GM19452 (cell line): ENCODE data around the gene UBE2I.
"Not testable (repeated sequence)": the region's sequence is repeated elsewhere in the genome, so short reads cannot be mapped to it uniquely, and the experiment has no call there.

ENCODE experiments used
- ATAC-seq: cut with Tn5 transposase; IDR thresholded peaks from one replicate; pipeline ENCODE4 v1.9.1; 2021; ENCODE audit not compliant: unreplicated experiment

The UBE2I gene

DNA sequence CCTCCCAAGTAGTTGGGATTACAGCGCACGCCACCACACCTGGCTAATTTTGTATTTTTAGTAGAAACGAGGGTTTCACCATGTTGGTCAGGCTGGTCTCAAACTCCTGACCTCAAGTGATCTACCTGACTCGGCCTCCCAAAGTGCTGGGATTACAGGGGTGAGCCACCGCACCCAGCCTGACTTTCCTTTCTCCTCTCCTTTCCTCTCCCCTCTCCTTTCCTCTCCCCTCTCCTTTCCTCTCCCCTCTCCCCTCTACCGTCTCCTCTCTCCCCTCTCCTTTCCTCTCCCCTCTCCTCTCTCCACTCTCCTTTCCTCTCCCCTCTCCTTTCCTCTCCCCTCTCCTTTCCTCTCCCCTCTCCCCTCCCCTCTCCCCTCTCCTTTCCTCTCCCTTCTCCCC is 17.2 kb upstream of the UBE2I start:
- not testable (repeated sequence) for ATAC-seq

DNA sequence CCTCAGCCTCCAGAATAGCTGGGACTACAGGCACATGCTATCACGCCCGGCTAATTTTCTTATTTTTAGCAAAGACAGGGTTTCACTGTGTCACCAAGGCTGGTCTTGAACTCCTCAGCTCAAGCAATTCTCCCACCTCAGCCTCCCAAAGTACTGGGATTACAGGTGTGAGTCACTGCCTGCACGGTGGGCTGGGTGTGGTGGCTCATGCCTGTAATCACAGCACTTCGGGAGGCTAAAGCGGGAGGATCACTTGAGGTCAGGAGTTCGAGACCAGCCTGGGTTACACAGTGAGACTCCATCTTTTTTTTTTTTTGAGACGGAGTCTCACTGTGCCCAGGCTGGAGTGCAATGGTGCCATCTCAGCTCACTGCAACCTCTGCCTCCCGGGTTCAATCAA is 16.6 kb upstream of the UBE2I start:
- ATAC-seq, result not testable (repeated sequence)

DNA sequence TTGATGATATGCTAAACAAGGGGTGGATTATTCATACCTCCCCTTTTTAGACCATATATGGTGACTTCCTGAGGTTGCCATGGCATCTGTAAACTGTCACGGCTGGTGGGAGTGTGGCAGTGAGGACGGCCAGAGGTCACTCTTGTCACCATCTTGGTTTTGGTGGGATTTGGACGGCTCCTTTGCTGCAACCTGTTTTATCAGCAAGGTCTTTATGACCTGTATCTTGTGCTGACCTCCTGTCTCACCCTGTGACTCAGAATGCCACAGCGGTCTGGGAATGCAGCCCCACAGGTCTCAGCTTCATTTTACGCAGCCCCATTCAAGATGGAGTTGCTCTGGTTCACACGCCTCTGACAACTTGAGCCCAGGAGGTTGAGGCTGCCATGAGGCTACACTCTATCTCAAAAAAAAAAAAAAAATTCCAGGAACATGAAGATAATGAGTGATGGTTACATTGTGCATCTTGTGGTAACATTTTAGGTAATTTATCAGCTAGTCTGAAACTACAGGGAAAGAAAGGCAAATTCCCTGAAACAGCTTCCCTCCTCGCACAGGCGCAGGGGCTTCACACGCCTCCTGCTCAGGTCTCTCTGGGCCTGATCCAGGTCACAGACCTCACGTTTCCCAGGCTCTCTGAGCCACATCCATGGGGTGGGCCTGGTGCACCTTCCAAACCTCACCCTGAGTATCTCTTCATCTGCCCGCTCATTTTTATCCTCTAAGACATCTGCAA is 15.3 kb upstream of the UBE2I start:
- no peak for ATAC-seq

DNA sequence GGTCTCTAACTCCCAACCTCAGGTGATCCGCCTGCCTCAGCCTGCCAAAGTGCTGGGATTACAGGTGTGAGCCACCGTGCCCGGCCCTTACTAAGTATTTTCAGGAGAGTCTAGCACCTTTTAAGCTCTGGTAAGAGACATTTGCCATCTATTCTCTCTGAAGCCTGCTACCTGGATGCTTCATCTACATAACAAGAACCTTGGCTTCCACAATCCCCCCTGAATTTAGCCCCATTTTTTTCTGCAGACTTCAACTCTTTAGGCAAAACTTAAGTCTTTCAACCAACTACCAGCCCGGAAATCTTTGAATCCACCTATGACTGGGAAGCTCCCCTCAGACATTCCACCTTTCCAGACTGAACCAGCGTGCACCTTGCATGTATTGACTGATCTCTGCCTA is 14.0 kb upstream of the UBE2I start:
- ATAC-seq, result no peak

DNA sequence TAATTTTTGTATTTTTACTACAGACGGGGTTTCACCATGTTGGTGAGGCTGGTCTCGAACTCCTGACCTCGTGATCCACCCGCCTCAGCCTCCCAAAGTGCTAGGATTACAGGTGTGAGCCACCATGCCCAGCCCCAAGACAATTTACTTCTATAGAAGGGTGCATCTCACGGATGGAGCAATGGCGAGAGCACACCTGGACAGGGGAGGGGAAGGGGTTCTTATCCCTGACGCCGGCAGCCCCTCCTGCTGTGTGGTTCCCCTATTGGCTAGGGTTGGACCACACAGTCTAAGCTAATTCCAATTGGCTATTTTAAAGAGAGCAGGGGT is 12.8 kb upstream of the UBE2I start:
- ATAC-seq, result not testable (repeated sequence)

DNA sequence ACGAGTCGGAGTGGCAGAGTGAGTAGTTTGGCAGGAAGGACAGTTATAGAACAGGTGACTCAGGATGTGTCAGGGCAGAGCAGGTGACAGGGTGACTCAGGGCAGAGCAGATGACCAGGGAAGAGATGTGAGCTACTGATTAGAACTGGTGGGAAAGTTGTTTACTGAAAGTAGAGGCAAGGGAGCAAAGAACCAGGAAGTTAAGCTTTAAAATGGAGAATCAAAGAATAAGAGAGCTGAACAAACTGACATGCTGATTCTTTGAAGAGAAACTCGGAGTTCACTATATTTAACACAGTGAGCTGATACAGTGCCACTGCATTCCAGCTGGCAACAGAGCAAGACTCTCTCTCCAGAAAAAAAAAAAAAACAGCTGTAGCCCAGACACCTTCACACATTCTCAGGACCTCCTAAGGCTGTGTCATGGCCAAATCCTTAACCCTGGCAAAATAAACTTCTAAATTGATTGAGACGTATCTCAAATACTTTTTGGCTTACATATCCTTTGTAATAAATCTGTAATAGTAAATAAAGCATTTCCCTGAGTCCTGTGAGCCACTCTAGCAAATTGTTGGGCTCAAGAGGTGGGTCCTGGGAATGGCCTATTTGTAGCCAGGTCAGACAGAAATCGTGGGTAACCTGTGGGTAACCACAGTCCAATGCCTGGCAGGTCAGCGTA is 12.3 kb upstream of the UBE2I start:
- no peak for ATAC-seq

DNA sequence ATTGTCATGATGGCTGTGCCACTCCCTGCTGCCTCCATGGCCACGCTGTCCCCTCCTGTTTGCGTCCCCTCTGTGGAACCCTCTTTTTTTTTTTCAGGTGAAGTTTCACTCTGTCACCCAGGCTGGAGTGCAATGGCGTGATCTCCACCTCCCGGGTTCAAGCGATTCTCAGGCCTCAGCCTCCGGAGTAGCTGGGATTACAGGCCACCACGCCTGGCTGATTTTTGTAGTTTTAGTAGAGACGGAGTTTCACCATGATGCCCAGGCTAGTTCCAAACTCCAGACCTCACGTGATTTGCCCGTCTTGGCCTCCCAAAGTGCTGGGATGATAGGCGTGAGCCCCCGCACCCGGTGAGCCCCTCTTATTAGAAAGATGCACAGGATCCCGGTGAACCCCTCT is 11.0 kb upstream of the UBE2I start:
- ATAC-seq, result no peak

DNA sequence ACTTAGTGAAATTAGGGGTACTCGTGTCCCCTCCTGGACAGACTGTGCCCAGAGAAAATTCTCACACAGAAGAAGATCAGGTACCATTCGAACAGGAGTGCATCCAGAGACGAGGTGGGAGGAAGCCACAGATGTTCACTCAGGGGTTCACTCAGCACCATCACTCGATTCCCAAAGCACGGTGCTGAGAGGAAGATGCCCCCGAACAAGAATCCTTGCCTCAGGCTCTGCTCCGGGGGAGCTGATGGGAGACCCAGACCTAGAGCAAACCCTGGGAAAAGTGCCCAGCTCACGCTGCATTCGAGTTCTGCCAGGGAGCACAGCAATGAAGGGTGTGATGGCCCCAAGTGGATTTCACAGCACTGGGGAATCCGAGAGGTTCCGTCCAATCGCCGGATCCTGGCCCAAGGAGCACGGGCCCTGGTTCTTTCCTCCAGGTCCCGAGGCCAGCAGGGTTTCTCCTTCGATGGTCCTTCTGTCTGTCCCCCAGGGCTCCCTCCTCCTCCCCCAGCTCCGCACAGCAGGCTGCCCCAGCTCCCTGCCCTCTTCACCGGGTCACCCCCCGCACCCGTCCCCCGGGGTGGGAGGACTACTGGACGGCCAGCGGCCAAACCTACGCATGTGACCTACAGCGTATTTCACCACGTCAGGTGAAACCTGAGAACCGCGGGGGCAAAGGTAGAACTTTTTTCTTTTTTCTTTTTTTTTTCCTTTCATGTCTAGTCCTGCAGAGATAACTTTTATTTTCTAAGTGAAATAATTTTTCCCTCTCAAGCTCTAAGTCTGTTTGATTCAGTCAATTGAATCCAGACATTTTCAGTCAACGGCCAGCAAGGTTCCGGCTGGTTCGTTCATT is 10.2 kb upstream of the UBE2I start:
- ATAC-seq, result no peak

DNA sequence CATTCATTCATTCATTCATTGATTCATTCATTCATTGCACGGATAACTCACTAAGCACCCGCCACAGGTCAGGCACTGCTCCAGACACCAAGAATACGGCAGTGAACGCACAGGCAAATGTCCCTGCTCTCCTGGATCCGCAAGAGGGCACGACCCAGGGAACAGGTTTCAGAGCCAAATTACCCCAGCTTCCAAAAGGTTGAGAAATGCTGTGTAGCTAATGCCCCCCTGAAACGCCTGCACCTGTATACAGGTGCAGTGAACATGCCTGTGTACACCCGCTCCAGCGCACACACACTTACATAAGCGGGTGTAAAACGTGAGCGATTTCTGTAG is 9.6 kb upstream of the UBE2I start:
- no peak for ATAC-seq

DNA sequence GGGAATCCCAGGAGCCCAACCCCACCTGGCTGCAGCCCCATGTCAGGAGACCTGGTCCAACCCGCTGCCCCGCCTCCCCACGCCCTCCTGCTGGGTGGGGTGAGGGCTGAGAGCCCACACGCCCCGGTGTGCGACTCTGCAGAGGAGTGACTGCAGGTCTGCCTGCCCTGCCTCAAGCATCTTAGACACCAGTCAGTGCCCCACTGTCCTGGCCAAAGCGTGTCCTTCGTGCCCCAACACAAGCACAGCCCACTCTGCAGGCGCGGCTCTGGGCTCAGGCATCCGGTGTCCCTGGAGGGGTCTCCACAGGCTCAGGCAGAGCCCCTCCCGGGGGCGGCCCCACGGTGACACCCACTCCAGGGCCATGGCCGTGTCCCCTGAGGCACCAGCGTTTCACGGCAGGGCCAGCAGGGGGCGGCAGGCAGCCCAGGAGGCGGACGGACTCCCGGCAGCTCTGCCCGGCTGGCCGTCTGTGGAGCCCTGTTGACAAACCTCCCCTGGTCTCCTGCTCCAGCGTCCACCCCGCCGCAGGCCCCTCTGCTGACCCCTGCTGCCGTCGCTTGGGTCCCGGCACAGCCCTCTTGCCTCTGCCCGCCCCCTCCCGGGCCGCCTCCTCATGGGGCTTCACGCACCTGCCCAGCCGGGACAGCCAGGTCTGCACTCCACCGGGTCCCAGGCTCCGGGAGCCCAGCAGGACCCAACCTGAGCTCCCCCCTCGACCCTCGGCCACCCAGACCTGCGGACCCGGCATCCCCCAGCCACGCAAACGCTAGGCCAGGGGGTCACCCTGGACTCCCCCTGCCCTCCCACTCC is 8.6 kb upstream of the UBE2I start:
- no peak for ATAC-seq

DNA sequence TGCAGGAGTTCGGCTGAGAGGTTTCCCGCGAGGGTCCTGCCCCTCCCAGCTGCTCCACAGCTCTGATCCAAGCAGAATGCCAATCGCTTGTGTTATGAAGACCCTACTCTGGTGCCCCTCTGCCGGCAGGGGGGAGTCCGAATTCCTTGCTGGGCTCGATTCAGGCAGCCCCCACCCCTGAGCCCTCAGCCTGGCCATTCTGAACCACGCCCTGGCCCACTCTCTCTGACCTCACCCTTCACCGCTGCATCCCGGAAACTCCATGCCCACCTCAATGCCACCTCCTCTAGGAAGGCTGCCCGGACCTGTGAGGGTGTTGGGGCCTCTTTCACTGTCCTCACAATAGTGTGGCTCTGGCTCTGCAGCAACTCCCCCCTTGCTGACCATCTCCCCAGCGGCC is 7.9 kb upstream of the UBE2I start:
- ATAC-seq, result no peak

DNA sequence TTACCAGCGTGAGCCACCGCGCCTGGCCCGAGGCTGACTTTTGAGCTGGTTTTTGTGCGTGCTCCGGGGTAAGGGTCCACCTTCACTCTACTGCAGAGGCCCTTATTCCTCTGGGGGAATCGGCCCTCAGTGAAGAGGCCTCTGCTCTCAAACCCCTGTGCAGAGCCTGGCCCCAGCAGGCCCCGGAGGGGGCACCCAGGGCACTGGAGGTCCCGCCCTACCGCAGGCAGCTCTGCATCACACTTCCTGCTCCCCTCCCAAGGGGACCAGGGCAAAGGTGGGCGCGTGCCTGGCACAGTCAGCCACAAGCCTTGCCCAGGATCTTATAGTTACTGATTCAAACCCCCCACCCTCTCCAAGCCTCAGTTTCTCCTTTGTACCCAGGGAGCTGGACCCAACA is 3.6 kb upstream of the UBE2I start:
- ATAC-seq, result no peak

DNA sequence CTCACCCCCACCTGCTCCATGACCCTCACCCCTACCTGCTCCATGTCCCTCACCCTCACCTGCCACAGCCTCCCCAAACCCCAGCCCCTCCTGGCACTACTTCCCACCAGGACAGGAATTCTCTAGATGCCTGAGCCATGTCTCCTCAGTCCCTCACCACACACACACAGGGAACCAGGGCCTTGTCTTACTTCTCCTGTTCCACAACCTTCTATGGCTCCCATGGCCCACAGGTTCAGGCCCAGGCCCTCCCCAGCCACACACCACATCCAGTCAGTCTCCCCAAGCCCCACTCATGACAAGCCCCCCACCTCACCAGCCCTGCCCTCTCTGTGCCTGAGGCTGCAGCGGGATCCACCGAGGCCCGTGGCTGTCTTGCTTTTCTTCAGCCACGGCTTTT is 3.1 kb upstream of the UBE2I start:
- no peak for ATAC-seq

DNA sequence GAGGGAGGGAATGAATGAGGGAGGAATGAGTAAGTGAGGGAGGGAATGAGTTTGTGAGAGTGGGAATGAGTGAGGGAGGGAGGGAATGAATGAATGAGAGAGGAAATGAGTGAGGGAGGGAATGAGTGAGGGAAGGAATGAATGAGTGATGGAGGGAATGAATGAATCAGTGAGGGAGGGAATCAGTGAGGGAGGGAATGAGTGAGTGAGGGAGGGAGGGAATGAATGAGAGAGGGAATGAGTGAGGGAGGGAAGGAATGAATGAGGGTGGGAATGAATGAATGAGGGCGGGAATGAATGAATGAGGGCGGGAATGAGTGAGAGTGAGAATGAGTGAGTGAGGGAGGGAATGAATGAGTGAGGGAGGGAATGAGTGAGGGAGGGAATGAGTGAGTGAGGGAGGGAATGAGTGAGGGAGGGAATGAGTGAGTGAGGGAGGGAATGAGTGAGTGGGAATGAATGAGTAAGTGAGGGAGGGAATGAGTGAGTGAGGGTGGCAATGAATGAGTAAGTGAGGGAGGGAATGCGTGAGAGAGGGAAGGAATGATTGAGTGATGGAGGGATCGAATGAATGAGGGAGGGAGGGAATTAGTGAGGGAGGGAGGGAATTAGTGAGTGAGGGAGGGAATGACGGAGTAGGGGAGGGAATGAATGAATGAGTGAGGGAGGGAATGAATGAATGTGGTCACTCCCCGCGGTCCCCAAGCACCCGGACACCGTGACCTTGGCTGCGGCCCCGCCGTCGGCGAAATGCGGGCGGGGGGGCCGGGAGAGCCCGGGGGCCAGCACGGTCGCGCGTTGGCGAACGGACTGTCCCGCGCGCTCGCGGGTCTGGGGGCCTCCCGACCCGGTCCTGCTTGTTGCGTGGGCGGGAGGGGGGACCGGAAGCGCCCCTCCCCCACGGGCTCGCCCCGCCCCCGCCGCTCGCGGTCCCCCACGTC is 1.1 kb upstream of the UBE2I start:
- ATAC-seq, result peak; percentile 14

DNA sequence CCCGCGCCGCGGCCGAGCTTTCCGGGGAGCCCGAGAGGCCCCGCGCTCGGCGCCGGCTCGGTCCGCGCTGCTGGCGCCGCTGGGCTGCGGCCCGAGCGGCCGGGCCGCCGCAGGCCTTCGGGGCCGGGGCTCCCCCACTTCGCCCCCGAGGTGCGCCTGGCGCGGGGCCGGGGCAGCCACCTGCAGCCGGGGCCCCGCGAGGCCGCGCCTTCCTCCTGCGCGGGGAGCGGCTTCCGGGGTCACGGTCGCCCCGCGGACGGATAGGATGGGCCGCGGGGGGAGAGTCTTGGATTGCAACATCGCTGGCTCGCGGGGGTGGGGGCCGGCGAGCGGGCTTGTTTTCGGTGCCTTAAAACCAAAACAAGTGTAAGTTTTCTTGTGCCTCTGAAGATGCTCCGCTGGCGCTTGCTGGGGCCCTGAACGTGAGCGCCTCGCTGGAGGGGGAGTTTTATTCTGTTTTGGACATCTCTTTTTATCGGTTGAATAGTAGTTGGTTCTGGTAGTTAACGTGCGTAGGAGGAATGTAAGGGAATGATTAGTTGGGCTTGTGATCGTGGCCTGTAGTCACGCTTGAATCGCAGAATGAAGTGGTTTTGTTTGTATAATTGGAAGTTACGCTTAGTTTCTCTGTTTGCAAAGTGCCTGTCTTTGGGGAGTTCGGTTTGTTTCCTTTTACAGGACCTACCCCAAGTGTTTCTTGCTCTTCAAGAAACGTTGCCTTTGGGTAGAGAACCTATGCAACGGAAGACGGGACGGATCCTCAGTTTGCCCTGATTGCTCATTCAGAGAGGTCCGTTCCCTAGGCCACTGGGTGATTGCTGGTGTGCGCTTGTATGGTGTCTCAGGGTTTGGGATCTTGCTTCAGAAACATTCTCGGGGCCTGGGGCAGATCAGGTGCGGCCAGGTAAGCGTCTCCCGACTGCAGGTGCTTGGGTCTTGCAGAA is 724 bp downstream of the UBE2I start:
- no peak for ATAC-seq

DNA sequence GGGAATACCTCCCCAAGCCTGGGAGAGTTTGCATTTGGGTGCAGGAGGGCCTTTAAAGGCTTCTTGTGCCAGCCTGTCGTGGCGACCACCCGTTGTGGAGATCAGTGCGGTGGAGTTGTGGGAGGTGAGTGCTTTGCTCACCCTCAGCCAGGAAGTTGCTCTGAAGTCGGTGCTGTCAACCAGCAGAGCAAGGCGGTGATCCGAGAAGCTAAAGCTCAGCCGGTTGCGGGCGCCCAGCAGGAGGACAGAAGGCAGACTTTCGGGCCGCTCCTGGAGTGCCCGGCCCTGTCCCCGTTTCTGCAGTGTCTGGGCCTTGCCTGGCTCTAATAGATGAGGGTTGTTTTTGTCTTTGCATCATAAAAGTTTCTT is 1.4 kb downstream of the UBE2I start:
- ATAC-seq, result no peak

DNA sequence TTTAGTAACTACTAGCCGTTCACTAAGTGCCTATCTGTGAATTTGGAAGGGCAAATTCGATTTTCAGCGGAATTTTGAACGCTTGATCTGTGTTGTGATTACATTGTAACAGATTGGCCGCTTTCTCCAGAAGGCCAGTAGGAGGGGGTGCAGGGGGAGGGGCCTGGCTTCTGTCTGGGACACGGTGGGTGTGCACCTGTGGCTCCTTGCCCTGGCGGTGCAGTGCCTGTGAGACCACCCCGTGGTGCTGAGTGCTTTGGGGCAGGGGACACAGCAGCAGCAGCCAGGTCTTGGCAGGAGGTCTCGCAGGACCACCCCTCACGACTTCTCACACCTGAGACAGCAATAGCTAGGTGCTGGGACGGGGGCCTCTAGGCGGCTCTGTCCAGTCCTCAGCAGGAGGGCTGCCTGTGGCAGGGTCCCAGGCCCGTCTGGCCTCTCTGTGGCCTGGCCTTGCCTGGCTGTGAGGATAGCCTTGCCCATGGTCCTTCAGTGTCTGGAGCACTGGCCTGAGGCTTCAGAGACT is 1.8 kb downstream of the UBE2I start:
- no peak for ATAC-seq

DNA sequence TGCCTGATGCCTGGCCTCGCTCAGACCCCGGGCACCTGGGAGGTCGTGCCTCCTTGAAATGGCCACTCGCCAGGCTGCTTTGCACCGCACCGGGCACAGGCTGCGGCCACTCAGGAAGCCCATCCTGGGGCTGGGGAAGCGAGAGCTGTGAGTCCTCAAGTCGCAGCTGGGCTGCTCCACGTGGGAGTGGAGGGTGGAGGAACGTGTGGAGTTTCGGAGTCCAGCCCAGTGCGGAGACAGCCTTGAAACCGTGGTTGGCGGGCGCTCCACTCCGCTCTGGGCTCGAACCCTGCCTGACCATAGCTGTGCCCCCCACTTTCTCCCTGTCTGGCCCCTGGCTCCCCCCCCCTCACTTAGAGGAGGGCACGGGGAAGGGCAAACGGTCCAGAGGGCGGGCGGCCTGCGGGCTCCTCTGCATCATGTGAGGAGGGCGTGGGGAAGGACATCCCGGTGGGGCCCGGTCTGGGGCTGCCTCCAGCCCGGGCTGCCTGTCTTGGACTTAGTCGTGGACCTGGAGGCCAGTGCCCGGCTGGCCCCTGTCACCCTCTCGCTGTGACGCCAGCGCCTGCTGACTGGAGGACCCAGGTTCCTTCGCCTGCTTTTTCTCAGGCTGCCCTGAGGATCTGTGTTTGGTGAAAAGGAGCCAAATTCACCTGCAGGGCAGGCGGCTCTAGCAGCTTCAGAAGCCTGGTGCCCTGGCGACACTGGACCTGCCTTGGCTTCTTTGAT is 2.5 kb downstream of the UBE2I start:
- ATAC-seq, result no peak
